ENCODE data around the gene SSBP3. TPM values are rescaled to one million over a fixed set of nuclear protein-coding genes. Genes with fewer than 3 reads are reported as not detected.

Gene SSBP3
- total RNA-seq, 2 donors from 2014 or later, result 41.8 to 56.1 TPM

- intact Hi-C loops (cut with DNase I), result no loop called here
- no peak for DNase-seq (ENCODE audit: low spot score)
These were observed 123.9 kb downstream of the SSBP3 start for GRCh38 chr1:54282101-54282847.

- DNase-seq (ENCODE audit: low spot score), result no peak
- intact Hi-C loops (cut with DNase I), result no loop called here
These were observed 125.5 kb downstream of the SSBP3 start for GRCh38 chr1:54280651-54281050.

GRCh38 chr1:54279457-54279856 is 126.7 kb downstream of the SSBP3 start:
- intact Hi-C loops (cut with DNase I), result loop anchor here in 1 of 2 donors (10.0 kb wide), 1 partner anchor 125 kb away; the partner anchor contains the start of gene SSBP3

GRCh38 chr1:54278941-54279422 is 127.2 kb downstream of the SSBP3 start:
- intact Hi-C loops (cut with DNase I), result loop anchor here in 1 of 2 donors (10.0 kb wide), 1 partner anchor 126 kb away; the partner anchor contains the start of gene SSBP3
- DNase-seq (ENCODE audit: low spot score), result no peak

More at GRCh38 chr1:54279457-54279856, 126.7 kb downstream of the SSBP3 start:
- DNase-seq (ENCODE audit: low spot score), result no peak

GRCh38 chr1:54277451-54278341 is 128.5 kb downstream of the SSBP3 start:
- no peak for DNase-seq (ENCODE audit: low spot score)
- intact Hi-C loops (cut with DNase I), result loop anchor here in 1 of 2 donors (10.0 kb wide), 1 partner anchor 127 kb away; the partner anchor contains the start of gene SSBP3

DNA sequence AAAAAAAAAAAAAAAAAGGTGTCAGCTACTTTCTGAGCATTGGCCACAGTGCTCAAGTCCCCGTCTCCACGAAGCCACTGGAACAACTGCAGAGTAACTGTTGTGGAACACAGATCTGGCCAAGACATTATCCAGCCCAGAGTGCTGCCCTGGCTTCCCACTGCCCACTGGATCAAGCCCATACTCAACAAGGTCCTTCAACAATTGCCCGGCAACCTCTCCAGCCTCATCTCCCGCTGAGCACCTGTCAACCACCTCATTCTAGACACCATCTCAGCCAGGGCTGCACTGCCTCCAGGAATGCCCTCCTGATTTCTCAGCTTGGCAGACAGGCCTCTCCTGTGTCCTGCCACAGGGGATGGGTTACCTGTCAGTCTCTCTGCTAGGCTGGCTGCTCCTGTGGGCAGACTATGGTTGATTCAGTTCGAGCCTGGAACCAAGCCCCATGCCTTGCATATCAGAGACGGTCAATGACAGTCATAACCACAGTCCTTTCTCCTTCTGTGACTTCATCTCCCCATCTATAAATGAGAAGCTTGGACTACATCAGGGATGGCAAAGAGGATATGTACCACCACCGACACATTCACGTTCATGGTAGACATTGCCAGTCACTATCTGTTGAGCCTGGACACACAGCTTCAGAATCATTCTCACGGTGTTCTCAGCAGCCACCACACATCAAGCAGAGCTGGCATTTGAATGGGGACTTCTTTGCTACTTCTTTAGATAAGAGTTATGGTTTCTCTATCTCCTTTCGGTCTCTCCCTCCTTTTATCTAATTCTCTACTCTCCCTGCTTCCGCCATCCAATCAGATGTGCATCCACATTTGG is 129.4 kb downstream of the SSBP3 start:
- DNase-seq (ENCODE audit: low spot score), result no peak
- intact Hi-C loops (cut with DNase I), result loop anchor here in 1 of 2 donors (10.0 kb wide), 1 partner anchor 128 kb away; the partner anchor contains the start of gene SSBP3

DNA sequence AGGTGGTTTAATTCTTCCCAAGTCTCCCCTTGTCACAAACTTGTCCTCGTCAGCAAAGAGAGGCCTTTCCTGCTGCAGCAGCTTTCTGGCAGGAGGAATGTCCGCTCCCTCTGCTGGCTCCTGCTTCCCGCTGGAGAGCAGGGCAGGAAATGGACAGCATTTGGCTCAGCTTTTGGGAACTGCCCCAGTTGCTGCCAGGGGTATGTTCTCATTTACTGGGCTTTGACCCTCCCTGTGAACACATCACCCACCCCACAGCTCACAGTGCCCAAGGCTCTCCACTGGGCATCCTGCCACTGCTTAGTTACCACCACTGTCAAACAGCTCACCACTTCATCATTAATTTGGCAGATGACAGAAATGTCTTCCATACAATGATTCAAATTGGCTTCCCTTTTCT is 130.8 kb downstream of the SSBP3 start:
- intact Hi-C loops (cut with DNase I), result loop anchor here in 1 of 2 donors (10.0 kb wide), 1 partner anchor 129 kb away; the partner anchor contains the start of gene SSBP3
- peak; percentile 92 for DNase-seq (ENCODE audit: low spot score)

DNA sequence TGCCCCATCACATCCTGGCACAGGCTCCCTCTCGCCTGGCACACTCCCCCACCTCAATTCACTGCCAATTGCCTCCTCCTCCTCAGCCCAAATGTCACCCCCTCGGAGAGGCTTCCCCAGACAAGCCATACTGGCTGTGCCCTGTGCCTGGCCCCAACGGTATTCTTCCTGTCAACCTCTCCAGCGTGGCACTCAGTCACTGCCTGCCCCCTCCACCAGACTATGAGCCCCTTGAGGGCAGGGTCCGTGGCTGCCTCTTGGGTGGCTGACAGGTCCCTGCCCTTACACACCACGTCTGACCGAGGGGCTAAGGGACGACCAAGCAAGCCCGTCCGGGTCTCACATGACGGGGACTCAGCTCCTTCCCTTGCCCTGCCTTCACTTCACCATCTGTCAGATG is 131.3 kb downstream of the SSBP3 start:
- no peak for DNase-seq (ENCODE audit: low spot score)
- intact Hi-C loops (cut with DNase I), result loop anchor here in 1 of 2 donors (10.0 kb wide), 1 partner anchor 130 kb away; the partner anchor contains the start of gene SSBP3

DNA sequence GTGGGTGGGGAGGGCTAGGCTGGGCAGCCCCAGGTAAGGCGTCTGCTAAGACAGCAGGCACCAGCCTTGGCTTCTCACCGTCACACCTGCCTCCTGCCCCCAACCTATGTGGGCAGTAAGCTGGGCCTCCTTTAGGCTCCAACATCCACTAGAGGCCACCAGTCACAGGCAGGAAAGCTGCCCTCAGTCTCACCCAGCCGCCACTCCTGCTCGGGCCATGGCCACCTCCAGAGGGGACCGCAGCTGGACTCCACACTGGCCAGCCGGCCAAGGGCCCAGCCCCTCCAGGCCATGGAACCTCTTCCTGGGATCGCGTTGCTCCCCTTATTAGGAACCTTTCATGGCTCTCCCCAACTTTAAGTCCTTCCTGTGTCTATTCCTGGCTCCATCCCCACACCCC is 131.7 kb downstream of the SSBP3 start:
- intact Hi-C loops (cut with DNase I), result loop anchor here in 1 of 2 donors (10.0 kb wide), 1 partner anchor 130 kb away; the partner anchor contains the start of gene SSBP3
- DNase-seq (ENCODE audit: low spot score), result no peak

- no peak for DNase-seq (ENCODE audit: low spot score)
- intact Hi-C loops (cut with DNase I), result loop anchor here in 1 of 2 donors (10.0 kb wide), 1 partner anchor 131 kb away; the partner anchor contains the start of gene SSBP3
These were observed 132.4 kb downstream of the SSBP3 start for GRCh38 chr1:54273795-54274163.

DNA sequence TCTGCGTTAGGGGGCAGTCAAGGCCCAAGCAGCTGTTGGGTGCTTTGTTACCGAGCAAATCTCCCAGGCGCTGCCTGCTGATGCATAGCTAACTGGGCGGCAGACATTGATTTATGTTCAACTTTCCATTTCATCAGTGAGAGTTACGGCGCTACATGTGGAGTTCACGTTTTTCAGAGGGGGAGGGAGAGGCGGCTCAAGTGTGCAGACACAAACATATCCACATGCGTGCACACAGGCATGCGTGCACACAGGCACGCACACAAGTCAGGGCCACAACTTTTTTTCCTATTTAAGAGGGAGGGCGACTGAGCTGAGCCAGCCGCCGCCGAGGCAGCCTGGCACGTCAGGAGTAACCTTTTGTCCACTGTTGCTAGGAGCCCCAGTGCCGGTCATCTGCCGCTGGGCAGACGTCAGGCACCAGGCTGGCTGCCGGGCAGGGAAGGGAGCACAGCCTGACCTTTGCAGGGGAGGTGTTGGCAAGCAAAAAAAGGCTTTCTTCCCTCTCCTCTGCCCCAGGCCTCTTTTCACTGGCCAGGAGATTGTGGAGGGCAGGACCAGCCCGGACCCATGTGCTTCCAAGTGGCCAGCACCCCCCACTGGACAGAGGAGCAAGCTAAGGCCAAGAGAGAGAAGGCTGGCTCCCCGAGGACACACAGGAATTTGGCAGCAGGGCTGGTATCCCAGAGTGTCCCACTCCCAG is 133.0 kb downstream of the SSBP3 start:
- DNase-seq (ENCODE audit: low spot score), result peak; percentile 93
- intact Hi-C loops (cut with DNase I), result loop anchor here in 1 of 2 donors (10.0 kb wide), 1 partner anchor 132 kb away; the partner anchor contains the start of gene SSBP3

GRCh38 chr1:54272772-54273091 is 133.5 kb downstream of the SSBP3 start:
- intact Hi-C loops (cut with DNase I), result loop anchor here in 1 of 2 donors (10.0 kb wide), 1 partner anchor 132 kb away; the partner anchor contains the start of gene SSBP3
- no peak for DNase-seq (ENCODE audit: low spot score)

GRCh38 chr1:54272134-54272533 is 134.1 kb downstream of the SSBP3 start:
- intact Hi-C loops (cut with DNase I), result loop anchor here in 1 of 2 donors (10.0 kb wide), 1 partner anchor 133 kb away; the partner anchor contains the start of gene SSBP3
- no peak for DNase-seq (ENCODE audit: low spot score)

DNA sequence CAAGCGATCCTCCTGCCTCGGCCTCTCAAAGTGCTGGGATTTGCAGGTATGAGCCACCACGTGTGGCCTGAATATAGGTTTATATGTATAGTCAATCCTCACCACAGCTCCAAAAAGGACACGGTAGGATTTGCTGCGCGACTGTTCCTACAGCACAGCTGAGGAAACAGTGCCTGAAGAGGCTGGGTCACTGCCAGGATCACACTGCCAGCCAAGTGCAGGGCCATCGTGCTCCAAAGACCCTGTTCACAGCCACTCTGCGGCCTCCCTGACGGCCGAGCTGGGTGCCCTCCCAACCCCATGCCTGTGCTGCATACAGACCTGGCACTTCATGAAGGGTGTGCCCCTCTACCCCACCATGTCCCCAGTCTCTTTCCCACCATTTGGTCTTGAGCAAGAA is 134.9 kb downstream of the SSBP3 start:
- intact Hi-C loops (cut with DNase I), result loop anchor here (2.0 to 10.0 kb wide), 3 partner anchors 133 to 217 kb away; partner anchors contain the start of gene SSBP3 (in 2 of the 2)
- DNase-seq (ENCODE audit: low spot score), result no peak

- intact Hi-C loops (cut with DNase I), result loop anchor here (2.0 to 10.0 kb wide), 3 partner anchors 134 to 218 kb away; partner anchors contain the start of gene SSBP3 (in 2 of the 2)
- no peak for DNase-seq (ENCODE audit: low spot score)
These were observed 135.7 kb downstream of the SSBP3 start for GRCh38 chr1:54270543-54270942.

DNA sequence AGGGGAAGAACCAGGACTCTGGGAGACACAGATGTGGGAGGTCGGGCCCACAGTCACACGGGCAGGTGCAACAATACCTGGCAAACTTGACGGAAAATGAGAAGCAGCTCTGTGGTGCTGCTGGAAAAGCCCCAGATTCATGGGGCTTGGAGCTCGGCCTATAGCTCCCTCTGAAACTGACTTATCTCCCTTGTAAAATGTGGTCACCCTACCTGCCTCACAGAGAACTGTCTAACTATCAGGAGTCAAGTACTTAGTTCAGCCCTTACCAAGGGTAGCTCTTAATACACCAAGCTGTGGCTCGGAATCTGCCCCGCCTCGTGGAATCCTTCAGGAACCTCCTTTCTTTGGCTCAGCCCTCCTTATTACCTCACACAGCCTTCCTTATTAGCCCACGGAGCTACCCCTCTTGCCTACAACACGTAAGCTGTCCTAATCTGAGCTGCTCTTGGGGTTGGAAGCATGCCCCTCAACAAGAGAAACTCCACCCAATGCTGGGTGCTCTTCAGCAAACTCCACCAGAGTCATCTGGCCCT is 137.4 kb downstream of the SSBP3 start:
- intact Hi-C loops (cut with DNase I), result no loop called here
- no peak for DNase-seq (ENCODE audit: low spot score)
